Activated CD4-positive, alpha-beta T cell treated with anti-CD3 and anti-CD28 coated beads, Interleukin-2, amount 50 U/mL, for 48 hours (primary cell): ENCODE data around the gene PLA2G5.

Experiments
- DNase-seq, 2 experiments: peaks; one replicate each; pipeline ENCODE4 v3.0.0-alpha.2; 2020

Gene PLA2G5

DNA sequence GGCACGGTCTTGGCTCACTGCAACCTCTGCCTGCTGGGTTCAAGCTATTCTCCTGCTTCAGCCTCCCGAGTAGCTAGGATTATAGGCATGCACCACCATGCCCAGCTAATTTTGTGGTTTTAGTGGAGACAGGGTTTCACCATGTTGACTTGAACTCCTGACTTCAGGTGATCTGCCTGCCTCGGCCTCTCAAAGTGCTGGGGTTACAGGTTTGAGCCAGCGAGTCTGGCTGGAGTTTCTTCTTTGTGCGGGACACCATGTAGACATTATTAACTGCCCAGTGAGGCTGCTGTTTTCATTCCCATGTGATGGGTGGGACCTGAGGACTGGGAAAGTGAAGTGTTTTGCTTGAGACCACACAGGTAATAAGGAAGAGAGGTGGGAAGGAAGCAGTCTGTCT, 23.3 kb downstream of the PLA2G5 start:
- no peak for DNase-seq

DNA sequence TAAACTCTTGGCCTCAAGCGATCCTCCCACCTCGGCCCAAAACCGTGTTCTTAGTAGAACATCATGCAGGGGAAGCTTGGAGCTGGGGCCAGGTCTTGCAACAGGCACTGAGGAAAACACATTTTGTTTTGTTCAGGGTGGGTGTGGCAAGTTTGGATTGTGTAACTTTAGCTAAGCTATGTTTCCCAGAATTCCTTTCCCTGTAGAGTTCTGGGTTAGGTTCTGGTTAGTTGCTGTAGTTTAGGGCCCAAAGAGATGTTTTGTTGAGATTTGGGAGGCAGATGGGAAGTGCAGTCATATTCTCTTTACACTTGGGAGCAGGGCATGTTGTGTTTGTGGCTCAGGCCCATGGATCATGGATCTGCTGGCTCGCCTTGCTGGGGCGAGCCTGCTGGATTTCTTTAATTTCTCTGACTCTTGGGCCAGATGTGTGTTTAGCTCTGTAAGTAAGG, 24.0 kb downstream of the PLA2G5 start:
- no peak for DNase-seq

DNA sequence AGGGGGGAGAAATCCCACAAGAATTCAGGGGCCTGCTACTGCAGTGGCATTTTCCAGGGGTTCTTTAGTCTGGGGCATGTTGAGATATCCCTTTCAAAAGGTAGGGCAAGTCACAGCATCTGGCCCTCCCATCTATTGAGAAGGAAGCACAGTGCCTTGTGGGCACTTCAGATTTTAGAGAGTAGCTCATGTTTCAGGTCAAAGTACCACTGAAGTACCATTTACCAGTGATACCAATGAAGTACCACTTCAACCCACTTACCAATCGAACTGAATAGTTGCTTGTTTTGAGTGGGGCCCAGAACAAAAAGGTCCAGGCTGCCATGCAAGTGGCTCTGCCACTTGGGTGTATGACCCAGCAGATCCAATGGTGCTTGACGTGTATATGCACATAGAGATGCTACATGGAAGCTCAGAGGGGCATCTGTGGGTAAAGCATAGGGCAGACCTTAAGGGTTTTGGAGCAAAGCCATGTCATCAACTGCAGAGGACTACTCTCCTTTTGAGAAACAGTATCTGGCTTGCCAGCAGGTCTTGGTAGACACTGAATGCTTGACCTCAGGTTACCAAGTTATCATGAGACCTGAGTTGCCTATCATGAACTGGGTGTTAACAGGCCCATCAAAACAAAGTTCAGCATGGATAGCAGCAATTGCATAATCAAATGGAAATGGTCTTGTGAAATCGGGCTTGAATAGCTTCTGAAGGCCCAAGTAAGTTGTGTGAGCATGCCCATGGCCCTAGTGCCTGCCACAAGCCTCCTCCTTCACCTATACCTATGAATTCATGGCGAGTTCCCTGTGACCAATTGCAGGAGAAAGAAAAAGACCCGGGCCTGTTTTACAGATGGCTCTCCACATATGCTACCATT, 25.8 kb downstream of the PLA2G5 start:
- DNase-seq, result no peak

DNA sequence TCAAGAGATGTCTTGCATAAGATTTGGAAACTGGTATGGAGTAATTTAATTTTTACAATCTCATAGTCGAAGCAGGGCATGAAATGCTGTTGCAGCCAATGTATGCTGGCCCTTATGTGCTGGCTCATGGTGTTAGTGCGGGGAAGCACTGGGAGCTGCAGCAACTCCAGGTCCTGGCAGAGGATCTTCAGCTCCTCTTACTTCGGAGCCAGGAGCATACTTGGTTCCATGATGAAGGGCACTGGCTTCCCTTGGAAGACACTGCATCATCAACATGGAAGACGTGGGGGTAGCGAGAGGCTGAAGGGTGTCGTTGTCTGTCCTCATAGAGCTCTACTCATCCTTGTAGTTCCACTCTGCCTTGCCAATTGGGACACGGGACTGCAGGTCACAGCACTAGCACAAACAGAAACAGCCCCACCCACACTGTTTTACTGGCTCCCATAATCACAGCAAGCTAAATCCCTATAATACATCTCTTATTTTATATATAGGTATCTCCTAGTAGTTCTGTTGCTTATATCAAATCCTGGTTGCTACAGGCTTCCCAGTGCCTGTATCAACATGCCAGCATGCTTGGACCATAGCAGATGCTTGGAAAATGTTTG, 26.9 kb downstream of the PLA2G5 start:
- no peak for DNase-seq

DNA sequence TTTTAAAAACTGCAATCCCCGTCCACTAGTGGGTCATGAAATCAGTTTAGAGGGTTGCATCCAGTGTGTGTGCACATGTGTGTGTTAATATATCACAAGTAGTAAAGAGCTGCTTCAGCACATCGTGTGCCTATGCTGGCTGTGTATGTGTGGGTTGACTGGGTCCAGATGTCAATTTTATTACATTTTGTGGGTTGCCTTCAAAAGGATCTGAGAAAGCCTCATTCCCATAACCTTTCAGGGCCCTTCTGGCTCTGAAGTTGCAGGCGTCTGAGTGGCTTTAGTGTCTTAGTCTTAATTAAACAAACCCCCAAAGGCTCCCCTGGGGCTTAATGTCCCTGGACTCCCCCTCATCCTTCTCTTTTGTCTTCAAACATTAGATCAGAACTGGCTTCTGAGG, 29.5 kb downstream of the PLA2G5 start:
- DNase-seq, result no peak

DNA sequence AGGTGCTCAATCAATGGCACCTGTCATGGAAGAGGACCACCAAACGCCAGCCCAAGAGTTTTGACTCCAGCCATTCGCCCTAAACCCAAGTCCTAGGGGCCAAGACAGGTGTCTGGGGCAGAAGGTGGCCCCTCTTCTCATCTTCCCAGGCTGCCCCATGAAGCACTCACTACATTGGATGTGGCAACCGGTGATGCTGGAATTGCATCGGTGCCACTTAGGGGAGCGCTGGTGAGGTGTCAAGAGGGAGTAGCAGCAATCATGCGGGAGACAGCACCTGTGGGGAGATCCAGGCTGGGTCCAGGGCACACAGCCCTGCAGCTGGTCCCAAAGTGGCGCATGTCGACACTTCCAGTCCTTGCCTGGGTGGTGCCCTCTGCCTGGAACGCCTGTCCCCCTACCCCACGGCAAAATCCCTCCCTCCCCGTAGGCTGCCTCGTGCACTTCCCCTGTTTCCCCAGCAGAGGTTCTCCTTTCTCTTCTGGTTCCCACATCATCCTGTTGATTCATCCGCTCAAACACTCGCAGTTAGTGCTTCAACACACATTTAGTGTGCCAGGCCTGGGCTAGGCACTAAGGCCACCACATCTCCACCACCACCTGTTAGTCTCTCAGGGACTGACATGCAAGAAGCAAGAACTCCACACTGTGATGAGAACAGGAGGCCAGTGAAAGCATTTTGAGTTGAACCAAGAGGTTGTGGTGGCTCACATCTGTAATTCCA, 30.8 kb downstream of the PLA2G5 start:
- DNase-seq, result peak; percentile 25 to 35

DNA sequence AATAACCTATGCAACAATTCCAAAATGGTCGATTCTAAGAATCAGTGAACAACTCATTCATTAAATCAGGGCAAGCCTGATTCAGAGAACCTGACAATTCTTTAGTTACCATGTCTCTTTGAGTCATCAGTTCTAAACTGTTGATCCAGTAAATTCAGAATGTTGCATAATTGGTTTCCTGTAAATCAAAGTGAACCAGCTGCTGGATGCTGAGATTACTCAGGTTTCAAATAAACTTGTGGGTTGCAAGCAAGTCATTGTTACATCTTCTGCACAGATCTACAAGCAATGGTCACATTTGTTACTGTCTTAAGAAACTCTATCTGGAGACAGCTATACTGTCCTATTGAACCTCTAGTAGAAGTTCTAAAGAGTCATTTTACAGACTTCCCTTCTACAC, 32.9 kb downstream of the PLA2G5 start:
- no peak for DNase-seq

DNA sequence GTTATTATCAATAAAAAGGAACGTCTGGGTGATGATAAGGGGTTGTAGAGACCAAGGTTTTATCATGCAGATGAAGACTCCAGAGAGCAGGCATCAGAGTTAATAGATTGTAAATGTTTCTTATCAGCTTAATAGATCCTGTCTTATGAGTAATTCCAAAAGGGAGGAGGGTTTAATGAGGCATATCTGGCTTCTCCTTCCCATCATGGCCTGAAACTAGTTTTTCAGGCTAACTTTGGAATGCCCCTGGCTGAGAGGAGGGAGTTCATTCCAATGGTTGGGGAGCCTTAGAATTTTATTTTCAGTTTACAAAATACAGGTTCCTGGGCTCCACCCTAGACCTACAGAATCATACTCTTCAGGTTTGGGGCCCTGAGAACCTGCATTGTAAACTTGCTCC, 35.9 kb downstream of the PLA2G5 start:
- DNase-seq, result no peak

DNA sequence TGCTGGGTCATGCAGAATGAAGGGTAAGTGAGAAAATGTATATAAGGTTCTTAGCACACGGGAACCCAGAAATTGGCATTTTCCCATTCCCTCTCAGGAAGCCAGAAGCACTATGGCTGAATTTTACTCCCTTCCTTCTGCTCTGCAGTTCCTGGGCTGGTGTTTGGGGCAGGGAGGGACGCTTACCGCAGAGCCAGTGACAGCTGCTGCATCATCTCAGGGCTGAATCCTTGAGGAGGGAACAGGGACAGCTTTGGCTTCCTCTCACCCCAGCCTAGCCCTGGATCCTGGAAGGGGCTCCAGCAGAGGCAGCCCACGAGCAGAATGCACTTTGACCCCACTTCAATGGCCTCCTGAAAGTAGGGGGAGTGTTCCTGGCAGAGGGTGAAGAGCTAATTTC, 37.4 kb downstream of the PLA2G5 start:
- no peak for DNase-seq

DNA sequence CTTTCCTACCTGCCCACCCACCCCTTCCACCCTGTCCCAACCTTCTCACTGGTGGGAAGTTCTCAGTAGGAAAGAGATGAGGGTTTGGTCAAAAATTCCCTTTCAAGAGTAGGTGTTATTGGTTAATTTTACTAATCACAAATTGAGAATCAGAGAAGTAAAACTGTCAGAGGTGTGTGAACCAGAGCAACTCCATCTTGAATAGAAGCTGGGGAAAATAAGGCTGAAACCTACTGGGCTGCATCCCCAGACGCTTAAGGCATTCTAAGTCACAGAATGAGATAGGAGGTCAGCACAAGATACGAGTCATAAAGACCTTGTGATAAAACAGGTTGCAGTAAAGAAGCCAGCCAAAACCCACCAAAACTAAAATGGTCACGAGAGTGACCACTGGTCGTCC, 37.8 kb downstream of the PLA2G5 start:
- no peak for DNase-seq

DNA sequence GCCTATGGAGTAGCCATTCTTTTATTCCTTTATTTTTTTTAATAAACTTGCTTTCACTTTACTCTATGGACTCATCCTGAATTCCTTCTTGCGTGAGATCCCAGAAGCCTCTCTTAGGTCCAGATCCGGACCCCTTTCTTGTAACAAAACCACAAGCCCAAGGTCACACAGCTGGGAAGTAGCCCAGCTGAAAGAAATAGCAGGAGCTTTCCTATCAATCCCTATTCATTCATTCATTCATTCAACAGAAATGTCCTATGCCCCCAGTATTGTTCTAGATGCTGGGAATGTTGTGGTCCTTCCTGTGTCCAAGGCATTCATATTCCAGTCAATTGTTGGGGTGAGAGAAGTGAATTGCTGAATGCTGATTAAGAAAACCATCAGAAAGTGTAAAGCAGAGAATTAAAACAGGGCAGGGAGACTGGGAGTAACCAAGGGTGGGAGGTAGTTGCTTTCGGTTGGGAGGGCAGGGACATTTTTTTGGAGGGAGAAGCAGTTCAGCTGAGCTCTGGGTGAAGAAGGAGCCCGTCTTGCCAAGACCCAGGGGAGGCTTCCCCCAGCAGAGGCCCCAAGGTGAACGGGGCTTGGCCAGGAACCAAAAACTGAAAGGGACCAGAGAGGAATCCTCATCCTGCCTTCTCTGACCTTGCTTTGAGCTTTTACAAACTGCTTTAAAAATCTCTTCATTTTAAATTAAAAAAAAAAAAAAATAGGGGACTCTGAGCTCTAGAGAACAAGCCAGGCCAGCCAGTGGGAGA, 38.6 kb downstream of the PLA2G5 start:
- DNase-seq, result no peak

DNA sequence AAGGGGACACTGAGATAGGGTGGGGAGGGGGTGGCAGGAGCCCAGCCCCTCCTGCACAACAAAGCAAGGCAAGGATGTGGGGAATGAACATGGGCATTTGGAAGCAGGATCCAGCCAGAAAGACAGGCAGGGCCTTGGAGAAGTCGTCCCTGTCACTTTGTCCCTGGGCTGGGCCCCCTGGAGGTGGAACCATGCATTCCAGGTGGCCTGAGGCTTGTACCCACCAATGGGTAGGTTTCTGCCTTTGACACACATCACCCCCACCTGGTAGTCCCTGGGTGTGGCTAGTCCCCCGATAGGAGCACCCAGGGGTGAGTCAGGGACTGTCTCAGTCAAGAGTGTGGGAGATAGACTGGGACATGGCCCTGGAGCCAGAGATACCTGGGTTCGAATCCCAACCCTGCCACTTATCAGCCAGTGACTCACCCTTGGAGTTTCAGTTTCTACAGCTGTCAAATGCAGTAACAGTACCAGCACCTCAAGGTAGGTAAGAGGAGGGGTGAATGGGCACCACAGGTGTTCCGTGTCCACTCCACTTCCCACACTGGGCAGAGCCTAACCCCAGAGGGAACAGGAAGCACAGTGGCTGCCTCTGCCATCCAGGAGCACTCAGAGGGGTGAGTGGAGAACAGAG, 39.3 kb downstream of the PLA2G5 start:
- DNase-seq, result peak in 1 of 2 experiments; percentile 4

DNA sequence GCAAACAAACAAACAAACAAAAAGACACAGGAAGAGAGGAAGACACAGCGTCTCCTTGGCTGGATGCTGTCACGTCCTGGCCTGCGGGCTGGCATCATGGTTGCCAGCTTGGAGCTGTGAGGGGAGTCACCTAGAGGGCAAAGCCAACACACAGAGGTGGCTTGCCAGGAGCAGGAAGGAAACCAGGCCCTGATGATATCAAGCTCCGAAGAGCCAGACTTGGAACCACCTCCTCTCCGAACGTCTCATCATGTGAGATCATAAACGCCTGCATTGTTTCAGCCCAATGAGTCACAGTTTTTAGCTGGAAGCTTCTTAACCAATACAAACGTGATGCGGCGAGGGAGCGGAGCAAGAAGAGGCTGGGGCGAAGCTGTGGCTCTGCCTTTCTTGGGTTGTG, 40.7 kb downstream of the PLA2G5 start:
- DNase-seq, result no peak

DNA sequence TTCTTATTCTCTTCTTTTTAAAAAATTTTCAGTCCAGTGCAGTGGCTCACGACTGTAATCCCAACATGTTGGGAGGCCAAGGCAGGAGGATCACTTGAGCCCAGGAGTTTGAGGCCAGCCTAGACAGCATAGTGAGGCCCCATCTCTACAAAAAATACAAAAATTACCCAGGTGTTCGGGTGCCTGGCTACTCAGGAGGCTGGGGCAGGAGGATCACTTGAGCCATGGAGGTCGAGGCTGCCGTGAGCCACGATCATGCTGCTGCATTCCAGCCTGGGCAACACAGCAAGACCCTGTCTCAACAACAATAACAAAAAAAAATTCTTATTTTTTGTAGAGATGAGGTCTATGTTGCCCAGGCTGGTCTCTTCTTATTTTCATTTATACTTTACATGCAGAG, 41.5 kb downstream of the PLA2G5 start:
- no peak for DNase-seq

DNA sequence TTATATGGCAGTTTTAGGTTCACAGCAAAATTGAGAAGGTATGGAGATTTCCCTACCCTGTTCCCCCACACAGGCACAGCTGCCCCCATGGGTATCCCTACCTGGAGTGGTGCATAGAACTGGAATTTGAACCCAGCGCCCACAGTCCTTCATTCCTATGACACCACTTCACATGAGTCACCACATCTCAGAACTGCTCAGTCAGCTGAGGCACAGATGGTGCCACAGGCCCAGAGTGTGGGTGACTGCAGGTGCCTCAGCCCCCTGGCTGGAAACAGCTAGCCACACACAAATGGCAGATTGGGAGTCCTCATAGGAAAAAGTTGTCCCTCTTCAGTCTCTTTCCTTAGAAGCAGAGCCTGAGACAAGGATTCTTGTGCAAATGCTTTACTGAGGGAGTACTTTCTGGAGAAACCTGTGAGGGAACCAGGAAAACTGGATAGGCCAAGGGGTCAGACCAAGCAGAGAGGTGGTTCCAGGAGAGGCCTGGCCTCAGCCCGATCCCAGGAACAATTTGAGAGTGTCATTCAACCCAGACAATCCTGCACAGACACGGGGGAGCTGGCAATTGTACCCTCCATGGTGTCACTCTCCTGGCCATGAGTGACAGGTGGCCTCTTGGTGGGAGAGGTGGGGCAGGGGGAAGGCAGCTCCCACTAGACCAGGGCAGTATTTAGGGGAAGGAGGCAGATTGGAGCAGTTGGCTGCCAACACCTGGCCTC, 42.4 kb downstream of the PLA2G5 start:
- DNase-seq, result no peak

DNA sequence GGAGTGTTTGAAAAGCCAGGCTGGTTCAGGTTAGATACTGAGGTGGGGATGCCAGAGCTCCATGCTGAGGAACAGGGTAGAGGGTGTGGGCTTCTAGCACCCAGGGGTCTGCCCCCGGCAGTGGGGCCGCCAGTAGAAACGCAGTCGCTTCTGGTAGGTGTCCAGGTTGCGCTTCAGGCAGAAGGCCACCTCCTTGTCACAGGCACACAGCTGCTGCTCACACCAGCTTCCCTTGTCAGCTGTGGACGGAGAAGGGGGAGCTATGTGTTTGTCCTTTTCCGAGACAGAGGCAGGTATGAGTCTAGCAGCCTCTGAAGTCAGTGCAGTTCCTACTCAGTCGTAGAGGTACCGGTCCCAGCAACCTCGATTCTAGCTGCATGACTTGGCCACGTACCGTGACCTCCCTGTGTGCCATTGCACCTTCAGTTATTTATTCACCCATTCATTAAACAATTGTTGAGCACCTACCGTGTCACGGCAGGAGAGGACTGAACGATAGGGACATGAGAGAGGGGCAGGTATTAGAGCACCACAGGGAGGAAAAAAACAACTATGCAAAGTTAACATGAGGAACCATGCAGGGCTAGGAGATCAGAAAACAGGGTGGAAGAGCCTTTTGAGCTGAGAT, 44.1 kb downstream of the PLA2G5 start:
- DNase-seq, result no peak

DNA sequence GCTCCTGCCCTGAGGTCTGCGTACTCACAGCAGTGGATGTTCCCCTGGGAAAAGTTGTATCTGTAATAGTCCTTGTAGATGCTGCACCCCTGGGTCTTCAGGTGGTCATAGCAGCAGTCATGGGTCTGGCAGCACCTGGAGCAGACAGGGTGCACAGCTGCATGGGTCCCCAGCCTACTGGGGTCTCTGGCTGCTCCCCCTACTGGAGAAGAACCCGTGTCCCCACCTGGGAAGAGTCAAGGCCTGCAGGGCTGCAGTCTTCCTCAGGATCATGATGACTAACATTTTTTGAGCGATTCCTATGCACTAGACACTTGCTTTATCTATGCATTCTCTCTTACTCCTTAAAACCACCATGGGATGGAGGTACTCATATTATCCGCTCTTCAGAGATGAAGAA, 45.5 kb downstream of the PLA2G5 start:
- DNase-seq, result no peak

DNA sequence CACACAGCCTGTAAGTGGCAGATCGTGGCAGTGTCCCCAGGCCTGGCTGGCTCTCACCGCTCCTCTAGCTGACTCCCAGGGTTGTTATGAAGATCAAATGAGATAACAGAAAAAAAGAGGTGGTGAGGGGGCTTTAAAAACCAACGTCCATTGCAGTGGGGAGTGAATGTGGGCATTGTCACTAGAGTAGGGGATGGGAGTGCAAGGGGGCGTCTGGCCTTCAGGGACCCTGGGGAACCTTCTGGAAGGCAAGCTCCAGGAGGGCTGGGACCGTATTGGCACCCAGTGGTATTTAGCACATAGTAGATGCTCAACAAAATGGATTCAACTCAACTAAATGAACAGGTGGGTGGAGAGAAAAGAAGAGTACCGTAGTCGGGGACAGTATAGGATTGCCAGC, 45.9 kb downstream of the PLA2G5 start:
- no peak for DNase-seq

DNA sequence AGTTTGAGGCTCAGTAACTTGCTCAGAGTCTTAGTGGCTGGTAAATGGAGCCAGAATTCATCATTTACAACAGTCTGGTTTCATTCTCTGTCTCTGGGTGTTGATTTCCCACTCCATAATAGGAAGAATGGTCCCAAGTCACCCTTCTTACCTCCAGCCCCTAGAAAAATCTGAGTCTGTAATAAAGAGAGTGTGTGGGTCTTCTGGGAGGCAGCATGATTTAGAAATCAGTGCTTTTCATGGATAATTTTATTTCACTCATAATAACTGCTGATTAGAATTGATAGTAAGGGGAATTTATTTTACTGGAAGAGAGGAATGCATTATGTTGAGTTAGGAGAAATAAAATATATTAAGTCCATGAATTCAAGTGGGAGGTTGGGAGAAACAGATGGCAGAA, 47.2 kb downstream of the PLA2G5 start:
- no peak for DNase-seq

DNA sequence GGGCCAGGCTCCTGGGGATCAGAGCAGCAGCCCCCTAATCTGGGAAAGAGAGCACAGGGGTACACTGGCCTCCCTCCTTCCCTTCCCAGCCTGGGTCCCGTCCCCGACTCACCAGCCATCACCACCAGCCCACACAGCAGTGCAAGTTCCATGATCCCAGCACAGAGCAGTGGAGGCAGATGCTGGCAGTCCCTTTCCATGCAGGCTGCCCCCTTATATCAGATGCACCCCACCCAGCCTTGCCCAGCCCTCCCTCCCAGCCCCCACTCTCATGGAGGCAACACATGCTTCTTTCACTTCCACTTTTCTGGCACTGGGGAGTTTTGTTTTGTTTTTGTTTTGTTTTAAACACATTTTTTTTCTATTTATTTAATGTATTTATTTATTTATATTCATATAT, 49.4 kb downstream of the PLA2G5 start, which contains the start of gene PLA2G2D:
TSS of gene PLA2G2D (minus strand) at position 190 of the 400 bp plus-strand sequence. CDS start at position 152, 38 bp downstream.
- DNase-seq, result no peak

DNA sequence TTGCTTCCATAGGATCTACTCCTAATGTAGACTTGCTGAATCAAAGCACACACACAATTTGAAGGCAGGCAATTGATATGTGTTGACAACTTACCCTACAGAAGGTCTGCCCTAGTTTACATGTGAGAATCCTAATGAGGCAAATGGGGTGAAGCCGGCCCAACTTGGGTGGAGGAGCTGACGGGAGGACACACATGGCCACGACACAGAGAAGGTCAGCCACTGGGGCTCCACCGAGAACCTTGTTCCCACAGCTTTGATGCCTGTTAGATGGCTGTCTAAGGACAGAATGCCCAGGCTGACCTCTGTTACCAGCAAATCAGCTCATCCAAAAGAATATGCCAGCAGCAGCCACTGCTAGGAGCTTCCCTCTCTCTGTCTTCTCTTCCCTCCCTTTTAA, 50.8 kb downstream of the PLA2G5 start:
- DNase-seq, result no peak
